Naive thymus-derived CD4-positive, alpha-beta T cell (primary cell): ENCODE results near the gene GGT7. TPM values are rescaled to one million over a fixed set of nuclear protein-coding genes. Genes with fewer than 3 reads are reported as not detected.

ENCODE experiments used
- ATAC-seq: fragments of 150-1000 bp; cut with Tn5 transposase; 2 replicates; pipeline ENCODE4 v1.10.0; 2021; ENCODE audit warnings: mild to moderate bottlenecking, moderate library complexity
- CTCF ChIA-PET: fragments of 350-600 bp; sonication (Branson Sonifier 250); formaldehyde crosslinking; loops from one replicate; lab custom pipeline; 2021; ENCODE audit warnings: antibody characterized with exemption; lab: Charles Lee
- POLR2A ChIA-PET: fragments of 350-600 bp; sonication (Branson Sonifier 250); formaldehyde crosslinking; loops from one replicate; lab custom pipeline; 2021; ENCODE audit warnings: antibody characterized with exemption, inconsistent platforms; lab: Charles Lee
- DNase-seq, 9 donors: peaks; one replicate each; pipeline versions ENCODE4 v3.0.0 to v3.0.0-alpha.2; 2020 to 2022; ENCODE audit warnings: mixed read lengths in 1 of 9
- H3K27ac ChIP-seq: one replicate; pipeline ENCODE4 v1.7.0; 2013; ENCODE audit warnings: mild to moderate bottlenecking, low read depth, low read length, moderate library complexity
- H3K27me3 ChIP-seq, 2 donors: one replicate each; pipeline ENCODE4 v1.7.0; 2013; ENCODE audit warnings: low read length in 2 of 2, mild to moderate bottlenecking in 2 of 2, moderate library complexity in 2 of 2; ENCODE audit not compliant: control insufficient read depth in 2 of 2, insufficient read depth in 2 of 2
- H3K36me3 ChIP-seq, 3 experiments: 1 replicate in 2 of 3; 2 replicates in 1 of 3; pipeline ENCODE4 v1.7.0; 2013; ENCODE audit warnings: low read length in 3 of 3, mild to moderate bottlenecking in 3 of 3, moderate library complexity in 1 of 3; ENCODE audit not compliant: insufficient read depth in 3 of 3, control insufficient read depth in 2 of 3
- H3K4me1 ChIP-seq, 2 donors: one replicate each; pipeline ENCODE4 v1.7.0; 2013; ENCODE audit warnings: low read length in 2 of 2, mild to moderate bottlenecking in 2 of 2, moderate library complexity in 1 of 2; ENCODE audit not compliant: control insufficient read depth in 2 of 2, insufficient read depth in 2 of 2
- H3K4me3 ChIP-seq: 2 replicates; pipeline ENCODE4 v1.7.0; 2013; ENCODE audit warnings: mild to moderate bottlenecking, low read length
- H3K9me3 ChIP-seq, 3 experiments: 1 replicate in 2 of 3; 2 replicates in 1 of 3; pipeline ENCODE4 v1.7.0; 2013; ENCODE audit warnings: low read length in 3 of 3; ENCODE audit not compliant: control insufficient read depth in 2 of 3
- H3K27ac Mint-ChIP-seq, 9 donors: one replicate each; pipeline ENCODE4 v1.8.0; 2020 to 2022; ENCODE audit warnings: mixed read lengths in 9 of 9, mild to moderate bottlenecking in 8 of 9, moderate library complexity in 5 of 9, inconsistent platforms in 2 of 9
- H3K27me3 Mint-ChIP-seq, 5 donors: one replicate each; pipeline ENCODE4 v1.8.0; 2021 to 2022; ENCODE audit warnings: mixed read lengths in 5 of 5, mild to moderate bottlenecking in 1 of 5
- H3K36me3 Mint-ChIP-seq, 5 donors: one replicate each; pipeline ENCODE4 v1.8.0; 2020 to 2022; ENCODE audit warnings: mixed read lengths in 5 of 5, mild to moderate bottlenecking in 3 of 5, inconsistent platforms in 1 of 5
- H3K4me1 Mint-ChIP-seq, 7 donors: one replicate each; pipeline ENCODE4 v1.8.0; 2020 to 2022; ENCODE audit warnings: mixed read lengths in 7 of 7, mild to moderate bottlenecking in 3 of 7, inconsistent platforms in 1 of 7
- H3K4me3 Mint-ChIP-seq, 10 donors: one replicate each; pipeline ENCODE4 v1.8.0; 2020 to 2022; ENCODE audit warnings: mild to moderate bottlenecking in 10 of 10, mixed read lengths in 10 of 10, moderate library complexity in 6 of 10, inconsistent platforms in 2 of 10
- H3K9me3 Mint-ChIP-seq, 11 donors: one replicate each; pipeline ENCODE4 v1.8.0; 2020 to 2022; ENCODE audit warnings: mixed read lengths in 11 of 11, mild to moderate bottlenecking in 4 of 11, inconsistent platforms in 1 of 11, moderate library complexity in 1 of 11
- intact Hi-C, 2 donors: fragments of 100-400 bp; cut with micrococcal nuclease; formaldehyde crosslinking; loops; one replicate each; pipeline ENCODE4 v1.15.1; 2023
- polyA plus RNA-seq, 2 donors: library from polyadenylated mRNA; unstranded; fragments of 300-500 nt; fragmentation: Illumina TruSeq; gene quantifications; one replicate each; pipeline ENCODE4 v1.2.3, GENCODE V29; 2021
- total RNA-seq, 6 experiments: library from RNA in 5 of 6; stranded (reverse) in 5 of 6; gene quantifications; 1 replicate in 5 of 6; 2 replicates in 1 of 6; pipeline ENCODE4 v1.2.3 and lab custom pipeline; 2021 to 2026

GGT7 gene
- total and polyA plus RNA-seq, 7 experiments from 2014 or later, result 6.2 to 50.6 (median 28.9) TPM

DNA sequence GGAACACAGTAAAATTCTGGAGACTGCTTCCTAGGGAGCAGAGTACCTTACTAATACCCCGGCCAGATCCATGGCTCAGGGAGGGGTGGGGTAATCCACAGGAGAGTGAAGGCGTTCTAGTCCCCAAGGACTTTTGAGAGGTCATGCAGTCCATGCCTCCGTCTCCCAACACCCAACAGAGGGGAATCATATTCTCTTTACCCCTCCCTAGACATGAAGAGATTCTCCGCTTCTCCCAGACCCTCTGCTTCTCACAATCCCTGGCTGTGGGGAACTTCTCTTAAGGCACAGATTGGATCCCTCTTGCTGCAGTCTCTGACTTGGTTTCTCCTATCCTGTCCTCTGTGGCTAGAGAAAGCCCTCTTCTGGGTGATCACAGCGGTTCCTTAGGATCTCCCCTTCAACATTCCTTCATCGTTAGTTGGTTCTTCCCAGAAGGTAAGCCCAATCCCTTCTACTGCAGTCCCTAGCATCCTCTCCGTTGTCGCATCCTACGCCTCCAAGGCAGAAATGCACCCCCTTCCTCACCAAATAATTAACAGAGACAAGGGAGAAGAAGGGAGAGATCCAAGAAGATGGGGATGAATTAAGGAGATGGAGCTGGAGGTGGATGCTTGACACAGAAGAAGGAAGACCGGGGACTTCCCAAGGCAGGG is 562 bp downstream of the GGT7 start:
- H3K36me3 Mint-ChIP-seq, result peaks cover 0 to 3% (median 0%) of the 10 kb centered on the region in 5 donors
- peak in 1 of 9 donors; percentile 10 for DNase-seq
- no peaks in the 10 kb centered on the region for H3K27me3 Mint-ChIP-seq

GRCh38 chr20:34871320-34871926 is 1.2 kb downstream of the GGT7 start:
- H3K27me3 Mint-ChIP-seq, result no peaks in the 10 kb centered on the region
- Histone ChIP-seq H3K27me3 (no peaks in the 10 kb centered on the region), H3K36me3 (no peaks in the 10 kb centered on the region), H3K4me1 (peaks cover 30 to 44% of the 10 kb centered on the region in 2 donors), H3K9me3 (no peaks in the 10 kb centered on the region), H3K4me3 (no peak overlapping the region), H3K27ac (peak overlapping the region; percentile 72)
- ChIA-PET POLR2A (interaction anchor here (6.0 kb wide), 1 partner anchor 85 kb away, joined by 32 read pairs; the partner anchor contains the start of genes GSS and MYH7B), CTCF (interaction anchor here (6.0 kb wide), 1 partner anchor 86 kb away, joined by 33 read pairs; the partner anchor contains the start of genes GSS and MYH7B)
- peaks cover 45 to 77% (median 68%) of the 10 kb centered on the region in 7 donors for H3K4me1 Mint-ChIP-seq
- peaks cover 0 to 1% (median 0%) of the 10 kb centered on the region in 11 donors for H3K9me3 Mint-ChIP-seq
- H3K4me3 Mint-ChIP-seq, result peak overlapping the region; percentile 84 to 97 (median 88)
- H3K27ac Mint-ChIP-seq, result peak overlapping the region in 8 of 9 donors; percentile 14 to 90 (median 82)
- intact Hi-C loops, result loop anchor here (5.0 to 10.0 kb wide), 4 partner anchors 276 to 873 kb away; partner anchors contain the start of genes CEP250 (in 1 of the 2), EDEM2 (in 1 of the 2), MMP24OS (in 1 of the 2) and RBM39 (in 1 of the 2)
- ATAC-seq (no peak), DNase-seq (no peak)
- peaks cover 0 to 3% (median 0%) of the 10 kb centered on the region in 5 donors for H3K36me3 Mint-ChIP-seq

More for the DNA sequence above, 562 bp downstream of the GGT7 start:
- H3K4me3 ChIP-seq, result peak overlapping the region; percentile 90
- Mint-ChIP-seq H3K4me3 (peak overlapping the region; percentile 84 to 97 (median 88)), H3K27ac (peak overlapping the region; percentile 66 to 90 (median 81)), H3K4me1 (peaks cover 49 to 77% (median 67%) of the 10 kb centered on the region in 7 donors), H3K9me3 (peaks cover 0 to 1% (median 0%) of the 10 kb centered on the region in 11 donors)
- H3K27me3 ChIP-seq, result no peaks in the 10 kb centered on the region
- peak overlapping the region; percentile 72 for H3K27ac ChIP-seq
- no peaks in the 10 kb centered on the region for H3K36me3 ChIP-seq
- intact Hi-C loops, result loop anchor here (1.0 to 10.0 kb wide), 5 partner anchors 220 to 873 kb away; partner anchors contain the start of genes CEP250 (in 1 of the 2), EDEM2 (in 1 of the 2), MMP24OS (in 1 of the 2) and RBM39 (in 1 of the 2)
- POLR2A ChIA-PET, result interaction anchor here (1.0 to 6.0 kb wide), 5 partner anchors 20 to 870 kb away, joined by 3 to 32 read pairs (median 3); partner anchors contain the start of genes GSS, MYH7B and RBM39
- no peaks in the 10 kb centered on the region for H3K9me3 ChIP-seq
- ATAC-seq, result no peak
- H3K4me1 ChIP-seq, result peaks cover 34 to 47% of the 10 kb centered on the region in 2 donors
- CTCF ChIA-PET, result interaction anchor here (1.0 to 6.0 kb wide), 2 partner anchors 17 to 85 kb away, joined by 3 to 33 read pairs; partner anchors contain the start of genes GSS and MYH7B

- CTCF ChIA-PET, result no interaction called here
- POLR2A ChIA-PET, result no interaction called here
- peaks cover 1 to 22% (median 14%) of the 10 kb centered on the region in 7 donors for H3K4me1 Mint-ChIP-seq
- H3K27me3 ChIP-seq, result no peaks in the 10 kb centered on the region
- no peaks in the 10 kb centered on the region for H3K9me3 ChIP-seq
- H3K27ac ChIP-seq, result no peak overlapping the region
- no peaks in the 10 kb centered on the region for H3K27me3 Mint-ChIP-seq
- no peak for DNase-seq
- intact Hi-C loops, result no loop called here
- no peak overlapping the region for H3K4me3 ChIP-seq
- peaks cover 0 to 52% (median 0%) of the 10 kb centered on the region in 3 experiments for H3K36me3 ChIP-seq
- H3K4me3 Mint-ChIP-seq, result no peak overlapping the region
- no peak for ATAC-seq
- no peaks in the 10 kb centered on the region for H3K4me1 ChIP-seq
- H3K36me3 Mint-ChIP-seq, result peaks cover 0 to 33% (median 5%) of the 10 kb centered on the region in 5 donors
- H3K9me3 Mint-ChIP-seq, result no peaks in the 10 kb centered on the region
- H3K27ac Mint-ChIP-seq, result peak overlapping the region in 3 of 9 donors; percentile 14 to 53 (median 28)
Measured at GRCh38 chr20:34864216-34864615, 8.4 kb downstream of the GGT7 start.

DNA sequence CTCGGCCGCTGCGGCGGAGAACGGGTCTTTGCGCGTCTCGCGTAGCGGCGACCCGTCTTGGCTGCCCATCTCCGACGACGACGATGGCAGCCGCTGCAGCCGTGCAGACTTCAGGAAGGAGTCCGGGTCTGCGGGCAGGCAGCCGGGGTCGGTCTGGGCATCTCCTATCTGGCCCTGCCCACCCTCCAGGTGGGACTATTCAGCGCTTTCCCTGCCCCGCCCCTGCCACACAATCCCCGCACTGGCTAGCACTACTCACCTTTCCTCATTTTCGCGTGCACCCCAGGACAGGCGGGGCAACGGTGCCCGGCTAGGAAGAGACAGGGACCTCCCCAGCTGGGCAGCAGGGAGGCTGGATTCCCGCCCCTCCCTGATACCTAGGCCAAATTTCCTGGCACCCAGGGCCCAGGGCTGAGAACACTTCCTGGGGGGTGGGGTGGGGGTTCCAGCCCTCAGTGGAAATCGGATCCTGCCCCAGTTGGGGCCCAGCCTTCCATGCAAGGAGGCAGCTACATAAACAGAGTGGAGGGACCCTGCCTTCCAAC is 9.2 kb downstream of the GGT7 start:
- H3K9me3 ChIP-seq, result no peaks in the 10 kb centered on the region
- Mint-ChIP-seq H3K27me3 (no peaks in the 10 kb centered on the region), H3K27ac (no peak overlapping the region), H3K4me3 (no peak overlapping the region), H3K4me1 (peaks cover 1 to 22% (median 11%) of the 10 kb centered on the region in 7 donors), H3K36me3 (peaks cover 0 to 37% (median 5%) of the 10 kb centered on the region in 5 donors), H3K9me3 (no peaks in the 10 kb centered on the region)
- CTCF ChIA-PET, result no interaction called here
- no peaks in the 10 kb centered on the region for H3K27me3 ChIP-seq
- intact Hi-C loops, result no loop called here
- ATAC-seq, result no peak
- H3K27ac ChIP-seq, result no peak overlapping the region
- H3K4me3 ChIP-seq, result no peak overlapping the region
- DNase-seq, result no peak
- POLR2A ChIA-PET, result interaction anchor here (1.8 kb wide), 1 partner anchor 16 kb away, joined by 6 read pairs; no protein-coding TSS in a partner anchor
- H3K4me1 ChIP-seq, result no peaks in the 10 kb centered on the region
- H3K36me3 ChIP-seq, result peaks cover 0 to 57% (median 0%) of the 10 kb centered on the region in 3 experiments

DNA sequence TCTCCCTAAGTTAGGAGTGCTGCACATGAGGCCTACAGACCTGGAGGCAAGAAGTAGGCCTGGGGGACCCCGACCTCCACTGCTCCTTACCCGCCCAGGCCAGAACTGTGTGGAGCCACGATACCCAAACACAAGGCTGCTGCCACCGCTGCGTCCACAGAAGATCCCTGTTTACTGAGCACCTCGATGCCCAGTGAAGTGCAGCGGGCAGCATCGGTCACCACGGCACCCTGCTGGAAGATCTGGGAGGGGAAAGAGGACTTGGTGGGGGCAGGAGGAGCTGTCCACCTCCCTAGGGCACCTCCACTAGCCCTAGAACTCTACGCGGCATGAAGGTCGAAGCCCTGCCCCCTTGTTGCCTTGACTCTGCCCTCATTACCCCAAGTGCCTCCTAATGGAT is 9.9 kb downstream of the GGT7 start:
- peaks cover 0 to 42% (median 10%) of the 10 kb centered on the region in 5 donors for H3K36me3 Mint-ChIP-seq
- Histone ChIP-seq H3K4me3 (no peak overlapping the region), H3K27me3 (no peaks in the 10 kb centered on the region), H3K27ac (no peak overlapping the region), H3K36me3 (peaks cover 0 to 63% (median 0%) of the 10 kb centered on the region in 3 experiments), H3K9me3 (no peaks in the 10 kb centered on the region), H3K4me1 (no peaks in the 10 kb centered on the region)
- H3K4me1 Mint-ChIP-seq, result peaks cover 0 to 22% (median 9%) of the 10 kb centered on the region in 7 donors
- POLR2A ChIA-PET, result interaction anchor here (1.8 kb wide), 1 partner anchor 15 kb away, joined by 6 read pairs; no protein-coding TSS in a partner anchor
- H3K9me3 Mint-ChIP-seq, result no peaks in the 10 kb centered on the region
- no peaks in the 10 kb centered on the region for H3K27me3 Mint-ChIP-seq
- no peak overlapping the region for H3K4me3 Mint-ChIP-seq
- DNase-seq, result no peak
- CTCF ChIA-PET, result interaction anchor here (0.6 kb wide), 1 partner anchor 1642 kb away, joined by 3 read pairs; no protein-coding TSS in a partner anchor
- ATAC-seq, result no peak
- intact Hi-C loops, result no loop called here
- H3K27ac Mint-ChIP-seq, result peak overlapping the region in 1 of 9 donors; percentile 10
